ENCODE data around the gene OTX2.

- no peak for TF ChIP-seq POLR2AphosphoS5 (IDR thresholded peaks at IDR 0.05; ENCODE audit: low read depth, low read length)
- no peak for TF ChIP-seq POLR2A (IDR thresholded peaks at IDR 0.05; ENCODE audit: low read depth, low read length)
- no peak for TF ChIP-seq SPI1 (IDR thresholded peaks at IDR 0.05; ENCODE audit: low read depth, low read length)
- TF ChIP-seq TAF1 (IDR thresholded peaks at IDR 0.05; ENCODE audit: low read depth, low read length) = no peak
- no peak for TF ChIP-seq POU2F2 (IDR thresholded peaks at IDR 0.05; ENCODE audit: low read depth, low read length)
- TF ChIP-seq PAX5 (IDR thresholded peaks at IDR 0.05; ENCODE audit: insufficient read depth, low read length, severe bottlenecking) = no peak
Measured at GRCh38 chr14:56814969-56815700, 4.9 kb upstream of the OTX2 start.
